Posterior cingulate gyrus (tissue), 11 donors: ENCODE measurements around the gene HOXC11.

Source experiments
- DNase-seq, 10 donors: peaks; one replicate each; pipeline versions ENCODE4 v3.0.0 to v3.0.0-alpha.2; 2020 to 2021; ENCODE audit warnings: mixed read lengths in 3 of 10
- intact Hi-C: fragments of 100-400 bp; cut with DNase I; formaldehyde crosslinking; loops from one replicate; pipeline ENCODE4 v1.15.1; 2023

Gene HOXC11

DNA sequence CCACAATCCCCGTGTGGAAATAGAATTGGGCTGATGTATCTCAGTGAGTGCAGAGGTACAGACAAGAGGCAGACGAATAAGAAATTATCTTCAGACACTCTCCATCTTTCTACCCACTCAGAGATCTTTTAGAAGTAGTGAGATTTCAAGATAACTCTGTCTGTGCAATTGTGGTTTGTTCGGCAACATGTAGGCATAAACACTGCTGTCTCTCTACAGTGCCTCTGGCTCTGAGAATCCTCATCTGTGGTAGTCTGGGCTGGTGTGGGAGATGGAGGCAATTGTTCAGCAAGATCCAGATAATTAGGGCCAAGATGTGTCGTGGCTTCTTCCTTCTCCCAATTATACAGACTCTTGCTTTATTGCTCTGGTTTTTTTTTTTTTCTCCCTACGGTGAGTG lies 31.2 kb upstream of the HOXC11 start:
- DNase-seq = no peak
- intact Hi-C loops = no loop called here

DNA sequence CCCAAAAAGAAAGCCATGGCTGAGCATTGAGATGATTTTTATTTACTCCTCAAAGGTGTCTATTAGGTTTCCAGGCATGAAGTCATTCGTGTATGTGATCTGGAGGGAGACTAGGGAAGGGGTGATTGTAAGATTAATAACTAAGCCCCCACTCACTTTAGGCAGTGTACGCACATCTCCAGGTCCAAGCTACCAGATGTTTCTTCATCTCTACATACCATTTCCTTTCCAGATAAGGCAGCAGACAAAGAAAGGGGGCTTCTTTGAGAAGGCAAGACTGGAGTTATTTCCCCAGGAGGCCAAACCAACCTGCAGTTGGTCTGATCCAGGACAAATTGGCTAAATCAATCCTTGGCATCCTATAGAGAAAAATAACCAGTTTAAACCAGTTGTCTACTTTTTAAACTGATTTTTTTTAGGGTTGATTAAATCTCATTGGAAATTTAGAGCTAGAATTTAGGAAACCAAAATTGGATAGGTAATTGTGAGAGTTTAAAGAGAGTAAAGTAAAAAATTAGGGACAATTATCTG lies 30.4 kb upstream of the HOXC11 start:
- intact Hi-C loops = no loop called here
- no peak for DNase-seq

DNA sequence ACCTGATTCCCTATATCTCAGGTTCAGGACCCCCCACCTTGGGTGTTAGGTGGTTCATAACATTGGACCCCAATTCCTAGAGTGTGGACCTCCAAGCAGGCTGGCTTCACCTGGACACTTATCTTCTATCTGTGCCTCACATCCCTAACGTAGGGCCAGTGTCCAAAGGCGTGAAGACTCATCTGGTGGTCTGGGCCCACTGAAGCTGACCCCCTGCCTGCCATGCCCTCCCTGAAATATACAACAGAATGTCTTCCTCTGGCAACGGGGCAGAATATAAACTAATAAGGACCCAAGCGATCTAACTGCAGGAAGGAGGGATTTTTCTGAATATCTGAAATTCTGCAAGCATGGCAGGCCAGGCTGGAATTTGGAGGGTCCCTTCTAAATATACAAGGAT lies 28.7 kb upstream of the HOXC11 start:
- DNase-seq = no peak
- intact Hi-C loops = no loop called here

DNA sequence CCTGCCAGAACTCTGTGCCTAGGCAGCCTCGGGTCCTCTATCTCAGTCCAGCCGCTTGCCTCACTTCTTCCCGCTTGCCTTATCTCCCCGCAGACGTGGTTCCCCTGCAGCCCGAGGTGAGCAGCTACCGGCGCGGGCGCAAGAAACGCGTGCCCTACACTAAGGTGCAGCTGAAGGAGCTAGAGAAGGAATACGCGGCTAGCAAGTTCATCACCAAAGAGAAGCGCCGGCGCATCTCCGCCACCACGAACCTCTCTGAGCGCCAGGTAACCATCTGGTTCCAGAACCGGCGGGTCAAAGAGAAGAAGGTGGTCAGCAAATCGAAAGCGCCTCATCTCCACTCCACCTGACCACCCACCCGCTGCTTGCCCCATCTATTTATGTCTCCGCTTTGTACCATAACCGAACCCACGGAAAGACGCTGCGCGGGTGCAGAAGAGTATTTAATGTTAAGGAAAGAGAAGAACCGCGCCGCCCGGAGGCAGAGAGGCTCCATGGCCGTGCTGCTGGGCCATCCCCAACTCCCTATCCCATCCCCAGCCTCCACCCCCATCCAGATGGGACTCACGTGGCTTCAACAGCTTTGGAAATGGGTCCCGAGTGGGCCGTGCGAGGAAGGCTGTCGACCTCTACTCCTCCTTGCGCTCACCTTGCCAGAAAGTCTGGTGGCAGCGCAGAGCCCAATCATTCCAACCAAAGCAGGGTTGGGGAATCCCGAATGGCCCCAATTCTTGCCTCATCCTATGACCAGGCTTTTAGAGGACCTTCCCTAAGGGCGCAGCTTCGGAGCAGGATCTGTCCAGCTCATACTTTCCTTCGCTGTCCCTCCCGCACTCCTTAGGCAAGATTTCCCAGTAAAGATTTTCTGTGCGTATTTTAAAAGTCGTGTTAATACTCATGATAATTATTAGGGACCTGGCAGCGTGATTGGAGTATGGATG lies 27.7 kb upstream of the HOXC11 start:
- no peak for DNase-seq

DNA sequence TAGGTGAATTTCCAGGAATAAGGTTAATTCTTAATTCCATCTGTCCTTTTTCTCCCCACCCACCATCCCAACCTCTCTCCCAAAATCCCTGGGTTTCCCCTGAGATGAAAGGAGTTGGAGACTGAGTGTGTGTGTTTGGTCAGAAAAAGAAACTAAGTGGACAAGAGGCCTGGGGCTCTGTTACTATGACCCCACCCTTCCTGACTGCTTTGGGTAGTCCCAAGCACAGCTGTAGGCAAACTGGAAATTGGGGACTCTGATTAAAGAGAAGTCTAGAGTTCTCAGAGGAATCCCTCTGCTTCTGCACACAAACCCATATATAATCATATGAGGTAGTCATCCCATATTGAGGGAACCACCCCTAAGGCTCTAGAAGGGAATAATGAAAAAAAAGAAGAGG lies 25.2 kb upstream of the HOXC11 start:
- no peak for DNase-seq
- intact Hi-C loops = no loop called here

More for the DNA sequence above, 27.7 kb upstream of the HOXC11 start:
- intact Hi-C loops = no loop called here

DNA sequence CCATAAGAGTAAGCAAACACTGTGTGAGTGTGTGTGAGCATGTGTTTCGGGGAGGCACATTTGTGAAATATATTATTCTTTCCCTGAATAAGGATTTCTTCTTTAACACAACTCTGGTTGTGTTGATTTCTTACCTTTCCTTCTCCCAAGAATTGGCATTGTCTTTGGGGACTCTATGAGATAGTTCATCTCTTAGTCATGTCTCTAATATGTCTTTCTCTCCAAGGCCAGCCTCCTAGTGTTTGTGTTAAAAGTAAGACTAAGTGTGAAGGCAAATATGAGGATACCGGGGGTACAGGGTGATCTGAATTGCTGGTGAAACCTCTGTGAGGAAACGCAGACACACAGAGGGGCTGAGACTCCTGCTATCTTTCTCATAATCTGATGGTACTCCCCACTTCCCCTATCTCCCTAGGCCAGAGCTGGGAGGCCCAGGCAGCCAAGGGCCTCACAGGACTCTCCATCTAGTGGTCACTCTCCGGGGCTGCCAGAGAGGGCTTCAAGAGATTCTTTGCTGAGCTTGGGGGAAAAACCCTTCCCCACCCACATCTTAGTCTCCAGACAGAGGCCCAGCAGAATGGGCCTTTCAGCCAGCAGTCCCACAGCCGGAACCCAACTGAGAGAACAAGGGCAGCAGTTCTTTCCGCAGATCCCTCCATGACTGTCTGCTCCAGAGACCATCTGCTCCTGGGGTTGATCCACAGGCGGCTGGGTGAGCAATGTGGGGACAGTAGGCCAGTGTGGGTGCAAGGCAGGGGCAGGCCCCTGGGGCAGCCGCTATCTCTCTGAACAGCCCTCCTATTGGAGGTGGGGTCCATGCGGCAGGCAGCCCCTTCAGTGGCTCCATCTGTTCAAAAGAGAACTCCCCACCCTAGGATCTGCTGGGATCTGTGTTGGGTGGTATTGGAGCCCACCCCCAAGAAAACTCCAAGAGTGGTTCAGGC lies 24.0 kb upstream of the HOXC11 start:
- DNase-seq = no peak
- intact Hi-C loops = no loop called here

DNA sequence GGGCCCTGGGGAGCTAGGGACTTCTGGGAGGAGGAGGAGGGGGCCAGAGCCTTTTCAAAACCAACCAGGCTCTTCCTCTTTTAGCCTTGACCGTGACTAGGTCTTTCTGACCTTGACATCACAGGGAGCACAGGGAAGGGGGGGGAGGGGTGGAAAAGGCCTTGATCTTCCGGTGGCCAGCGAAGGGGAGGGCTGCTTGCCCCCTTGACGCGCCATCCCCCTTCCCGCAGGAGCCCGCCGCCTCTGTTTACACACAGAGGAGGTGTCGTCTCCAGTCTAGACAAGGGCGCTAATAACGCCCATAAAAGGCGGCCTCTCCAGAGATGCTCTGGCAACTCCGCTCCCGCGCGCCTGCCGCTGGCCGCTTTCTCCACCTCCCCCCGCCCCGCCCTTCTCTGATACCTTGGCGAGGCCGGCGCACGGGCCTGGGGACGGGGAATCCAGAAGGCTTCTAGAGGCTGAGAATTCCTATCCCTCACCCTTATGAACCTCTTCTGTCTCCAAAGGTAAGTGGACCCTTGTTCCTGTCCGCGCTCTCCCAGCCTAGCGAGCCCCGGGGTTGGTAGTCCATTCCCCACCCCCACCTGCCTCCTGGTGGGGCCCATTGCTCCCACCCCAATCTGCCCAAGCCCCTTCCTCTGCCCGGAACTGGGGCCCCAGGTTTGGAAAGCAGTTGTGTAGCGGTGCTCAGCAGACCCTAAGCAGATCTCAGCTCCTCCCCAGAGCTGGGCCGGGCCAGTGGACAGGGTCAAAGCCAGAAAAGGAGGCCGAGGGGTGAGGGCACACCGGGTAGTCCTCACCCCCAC lies 23.1 kb upstream of the HOXC11 start:
- intact Hi-C loops = no loop called here
- no peak for DNase-seq

DNA sequence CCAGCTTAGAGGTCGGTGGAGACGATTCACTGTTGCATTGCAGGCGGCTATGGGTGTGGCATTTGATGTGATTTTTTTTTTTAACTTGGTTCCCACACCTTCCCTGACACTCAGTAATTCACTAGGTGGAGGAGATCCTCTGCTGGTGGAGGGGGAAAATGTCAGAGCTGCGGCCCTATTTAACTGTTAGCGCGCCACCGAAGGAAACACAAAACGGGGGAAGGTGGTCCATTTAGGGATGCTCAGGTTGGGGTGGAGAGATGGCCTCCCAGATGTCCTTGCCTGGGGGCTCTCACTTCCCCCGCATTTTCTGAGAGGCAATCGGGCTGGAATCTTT lies 22.5 kb upstream of the HOXC11 start:
- no peak for DNase-seq
- intact Hi-C loops = no loop called here

DNA sequence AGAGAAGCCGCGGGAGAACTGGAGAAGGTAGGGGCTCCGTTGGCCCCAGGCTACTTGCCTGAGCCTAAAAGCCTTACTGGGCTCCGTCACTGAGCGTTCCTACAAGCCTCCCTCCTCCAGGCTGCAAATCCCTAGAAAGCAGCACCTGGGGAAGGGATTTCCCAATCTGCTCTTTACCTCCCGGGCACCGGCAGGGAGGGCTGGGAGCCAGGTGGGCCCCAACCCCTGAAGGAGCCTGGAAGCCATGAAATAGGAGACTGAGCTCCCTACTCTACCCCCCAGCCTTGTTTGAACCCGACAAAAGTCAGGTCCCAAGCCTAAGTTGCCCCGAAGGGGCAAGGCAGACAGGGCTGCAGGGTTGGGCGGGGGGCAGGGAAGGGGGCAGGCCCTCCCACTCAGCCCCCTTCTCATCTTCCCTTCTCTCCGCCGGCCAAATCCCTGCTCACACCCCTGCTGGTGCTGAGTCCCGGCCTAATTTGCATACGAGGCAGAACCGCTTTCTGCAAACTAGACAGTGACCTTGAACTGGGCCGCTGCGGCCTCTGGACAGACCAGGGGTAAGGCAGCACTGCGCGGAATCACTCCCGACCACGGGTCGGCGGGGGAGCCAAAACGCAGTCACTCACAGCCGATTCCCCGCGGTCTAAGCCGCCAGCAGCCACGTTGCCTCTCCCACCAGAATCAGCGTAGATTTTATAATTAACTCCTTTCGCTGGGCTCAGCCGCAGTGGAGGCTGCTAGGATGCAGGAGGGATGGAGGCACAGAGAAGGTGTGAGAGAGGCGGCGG lies 21.9 kb upstream of the HOXC11 start:
- DNase-seq = no peak
- intact Hi-C loops = no loop called here

DNA sequence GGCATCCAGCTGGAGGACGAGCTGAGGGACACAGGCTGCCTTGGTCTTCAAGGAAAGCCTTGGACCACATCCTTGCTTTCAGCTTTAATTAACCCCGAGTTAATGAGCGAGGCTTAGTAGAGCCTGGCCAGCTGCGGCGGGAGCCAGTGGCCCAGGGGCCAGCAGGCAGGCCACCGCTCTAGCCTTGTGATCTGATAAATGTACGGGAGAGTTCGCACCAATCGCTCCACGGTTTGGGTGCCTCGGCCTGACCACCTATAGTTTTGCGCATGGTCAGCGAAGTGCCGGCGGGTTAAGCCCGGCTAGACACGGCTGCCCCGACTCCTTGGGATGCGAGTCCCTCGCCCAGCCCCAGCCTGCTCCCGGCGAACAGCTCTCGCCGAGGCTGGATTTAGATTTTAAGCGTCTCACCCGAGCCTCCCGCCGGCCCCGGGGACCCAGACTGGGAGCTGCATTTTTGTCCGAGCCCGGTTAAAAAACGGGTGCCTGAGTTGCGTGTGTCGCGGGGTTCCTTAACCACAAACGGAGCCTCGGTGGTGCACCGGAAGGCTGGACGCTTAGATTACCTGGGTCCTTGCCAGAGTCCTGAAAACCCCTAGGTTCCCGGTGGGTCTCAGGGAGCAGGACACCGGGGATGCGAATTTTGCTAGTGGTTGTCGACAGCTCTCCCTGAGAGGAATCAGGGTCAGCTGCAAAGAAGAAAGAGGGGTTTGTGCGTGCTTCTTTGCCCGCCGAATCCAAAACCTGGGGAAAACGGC lies 21.2 kb upstream of the HOXC11 start:
- intact Hi-C loops = no loop called here
- no peak for DNase-seq

DNA sequence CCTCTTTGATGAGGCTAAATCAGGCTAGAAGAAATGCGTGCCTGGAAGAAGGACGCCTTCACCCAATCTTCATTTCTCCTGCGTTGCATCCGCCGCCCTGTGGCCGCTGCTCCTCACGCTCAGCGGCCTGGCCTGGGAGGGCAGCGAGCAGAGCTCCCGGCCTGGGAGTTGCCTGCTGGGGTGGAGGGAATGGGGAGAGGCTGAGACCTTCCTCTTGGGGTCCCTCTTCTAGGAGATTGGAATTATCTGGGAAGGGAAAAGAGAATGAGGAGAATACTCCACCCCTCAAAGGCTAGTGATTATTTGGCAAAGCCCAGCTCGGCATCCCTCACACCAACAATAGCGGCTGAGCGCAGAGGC lies 20.6 kb upstream of the HOXC11 start:
- DNase-seq = peak in 1 of 10 donors; percentile 34
- intact Hi-C loops = no loop called here

DNA sequence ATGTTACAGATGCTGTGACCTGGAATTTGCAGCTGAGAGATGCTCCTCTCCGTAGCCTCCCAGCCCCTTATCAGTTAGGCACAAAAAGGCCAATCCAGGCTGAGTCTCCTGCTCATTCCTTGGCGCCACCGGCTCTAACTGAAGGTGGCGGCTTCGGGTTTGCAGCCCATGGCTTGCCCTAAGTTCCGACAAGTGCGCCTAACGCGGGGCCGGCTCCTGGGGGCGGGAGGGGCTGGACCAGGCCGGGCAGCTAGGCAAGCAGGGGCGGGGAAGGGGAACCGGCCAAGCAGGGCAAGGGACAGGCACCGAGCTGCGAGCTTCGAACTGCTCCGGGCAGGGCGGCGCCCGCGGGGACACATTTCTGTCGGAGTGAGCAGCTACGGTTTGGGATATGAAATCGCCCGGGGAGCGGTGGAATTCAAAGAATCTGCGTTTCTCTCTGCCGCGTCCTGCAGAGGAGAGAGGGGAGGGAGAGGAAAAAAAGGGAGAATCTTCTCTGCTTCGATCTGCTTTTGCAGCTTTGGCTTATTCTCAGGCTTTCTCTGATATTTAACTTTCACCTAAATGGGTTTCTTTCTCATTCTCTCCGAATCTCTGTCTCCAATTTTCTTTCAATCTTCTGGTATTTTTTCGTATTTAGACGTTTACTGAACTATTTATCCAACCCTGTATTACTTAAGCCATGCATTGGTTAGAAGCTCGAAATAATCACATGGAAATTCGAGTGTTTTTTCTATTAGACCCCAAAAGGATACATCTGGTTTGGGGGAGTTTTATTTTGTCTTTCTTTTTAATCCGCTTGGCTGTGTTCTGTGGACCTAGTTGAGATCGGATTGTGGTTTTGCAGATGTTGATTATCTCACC lies 19.8 kb upstream of the HOXC11 start:
- intact Hi-C loops = no loop called here
- DNase-seq = peak in 1 of 10 donors; percentile 48

DNA sequence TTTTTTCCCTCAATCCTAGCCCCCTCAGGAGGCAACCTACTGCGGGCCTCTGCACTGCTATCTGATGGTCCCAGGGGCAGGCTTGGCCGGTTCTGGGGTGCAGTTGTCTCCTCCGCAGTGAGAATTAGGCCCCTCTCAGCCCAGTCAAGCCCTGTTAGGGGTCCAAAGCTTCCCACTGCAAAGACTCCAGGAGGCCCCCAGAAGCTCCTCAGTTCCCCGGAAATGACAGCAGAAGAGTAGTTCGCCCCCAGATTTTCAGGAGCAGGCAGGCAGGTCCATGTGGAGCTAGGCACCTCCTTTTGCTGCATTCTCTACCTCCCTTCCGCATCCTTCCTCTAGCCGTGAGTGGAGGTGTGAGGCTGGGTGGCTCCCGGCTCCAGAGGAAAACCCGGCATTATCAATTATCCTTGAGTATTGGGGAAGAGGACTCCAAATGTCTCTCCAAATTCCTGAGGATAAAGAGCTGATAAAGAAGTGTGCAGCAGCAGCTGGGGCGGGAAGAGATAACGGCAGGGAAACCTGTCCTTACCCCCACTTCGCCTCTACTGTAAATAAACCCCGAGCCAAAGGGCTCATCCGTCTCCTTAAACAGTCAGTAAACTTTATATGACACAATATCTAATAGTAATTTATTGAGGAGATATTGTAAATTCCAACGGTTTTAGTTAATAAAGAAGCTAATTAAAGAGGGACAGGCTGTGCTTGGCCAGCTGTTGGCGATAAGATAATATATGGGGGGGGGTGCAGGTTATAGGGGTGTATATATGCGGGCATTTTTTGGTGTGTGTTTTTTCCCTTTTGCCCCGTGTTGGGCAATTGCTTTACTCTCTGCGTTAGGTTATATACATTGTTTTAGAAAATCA lies 18.9 kb upstream of the HOXC11 start:
- no peak for DNase-seq
- intact Hi-C loops = no loop called here

DNA sequence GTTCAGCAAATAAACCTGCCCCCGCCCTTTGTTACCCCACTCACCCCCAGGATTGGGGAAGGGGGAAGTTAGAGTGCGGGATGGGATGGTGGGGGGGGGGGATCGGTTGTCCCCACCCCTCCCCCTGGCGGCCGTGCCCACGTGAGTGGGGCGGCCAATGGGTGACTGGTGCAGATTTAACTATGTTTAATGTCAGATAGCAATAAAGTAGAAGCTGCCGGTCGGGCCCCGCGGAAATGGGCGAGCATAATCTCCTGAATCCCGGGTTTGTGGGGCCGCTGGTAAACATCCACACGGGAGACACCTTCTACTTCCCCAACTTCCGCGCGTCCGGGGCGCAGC lies 18.3 kb upstream of the HOXC11 start, which contains the start of gene HOXC12:
Gene HOXC12, plus strand, starts transcription at position 210 of the 342 bp plus-strand sequence. Its CDS starts 27 bp downstream, at position 237.
- intact Hi-C loops = no loop called here
- DNase-seq = no peak

DNA sequence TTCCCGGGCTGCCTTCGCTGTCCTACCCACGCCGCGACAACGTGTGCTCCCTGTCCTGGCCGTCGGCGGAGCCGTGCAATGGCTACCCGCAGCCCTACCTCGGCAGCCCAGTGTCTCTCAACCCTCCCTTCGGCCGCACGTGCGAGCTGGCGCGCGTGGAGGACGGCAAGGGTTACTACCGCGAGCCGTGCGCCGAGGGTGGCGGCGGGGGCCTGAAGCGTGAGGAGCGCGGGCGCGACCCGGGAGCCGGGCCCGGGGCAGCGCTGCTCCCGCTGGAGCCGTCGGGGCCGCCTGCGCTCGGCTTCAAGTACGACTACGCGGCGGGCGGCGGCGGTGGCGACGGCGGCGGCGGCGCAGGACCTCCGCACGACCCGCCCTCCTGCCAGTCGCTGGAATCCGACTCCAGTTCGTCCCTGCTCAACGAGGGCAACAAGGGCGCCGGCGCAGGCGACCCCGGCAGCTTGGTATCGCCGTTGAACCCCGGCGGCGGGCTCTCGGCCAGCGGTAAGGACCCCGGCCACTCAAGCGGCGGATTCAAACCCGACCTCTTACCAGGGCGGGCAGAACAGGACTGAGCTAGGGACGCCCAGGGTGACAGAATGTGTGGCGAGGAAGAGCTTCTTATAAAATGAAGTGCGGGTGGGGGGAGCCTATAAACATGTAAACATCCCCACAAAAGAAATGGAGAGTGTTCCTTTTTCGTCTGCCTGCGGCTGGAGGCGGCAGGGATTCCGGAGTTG lies 17.7 kb upstream of the HOXC11 start:
- DNase-seq = no peak
- intact Hi-C loops = no loop called here

DNA sequence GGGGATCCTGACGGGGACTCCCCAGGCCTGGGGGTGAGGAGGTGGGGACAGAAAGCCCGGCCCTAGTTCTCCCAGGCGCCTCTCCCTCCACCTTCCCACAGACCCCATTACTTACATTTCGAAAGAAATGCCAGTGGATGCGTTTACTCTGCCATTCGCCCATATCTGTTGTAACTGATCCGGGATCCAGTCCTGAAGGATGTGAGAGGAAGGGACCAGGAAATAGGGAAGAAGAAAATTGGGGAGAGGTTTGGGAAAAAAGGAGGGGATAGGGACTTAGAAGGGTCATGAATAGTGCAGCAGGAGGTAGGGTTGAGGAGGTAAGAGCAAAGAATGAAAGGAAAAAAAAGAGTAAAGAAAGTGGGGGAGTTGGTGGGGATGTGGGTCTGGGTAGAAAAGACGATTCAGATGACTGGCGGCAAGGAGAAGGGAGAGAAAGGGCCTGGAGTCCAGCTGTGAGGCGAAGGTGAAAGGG lies 17.1 kb upstream of the HOXC11 start:
- no peak for DNase-seq

More for the DNA sequence above, 17.1 kb upstream of the HOXC11 start:
- intact Hi-C loops = no loop called here
